HepG2 (cell line): ENCODE measurements around the gene MTUS2.

Source experiments
- ATF7-NPFF ChIP-seq: sonication (generic); formaldehyde crosslinking; IDR thresholded peaks from 2 replicates; pipeline ENCODE4 v1.8.1; 2023; ENCODE audit warnings: mild to moderate bottlenecking, low read depth, missing genetic modification reagents, moderate library complexity
- HIVEP1 ChIP-seq: sonication (generic); formaldehyde crosslinking; IDR thresholded peaks from 2 replicates; pipeline ENCODE4 v1.4.0; 2020; ENCODE audit warnings: mild to moderate bottlenecking, missing genetic modification reagents

DNA sequence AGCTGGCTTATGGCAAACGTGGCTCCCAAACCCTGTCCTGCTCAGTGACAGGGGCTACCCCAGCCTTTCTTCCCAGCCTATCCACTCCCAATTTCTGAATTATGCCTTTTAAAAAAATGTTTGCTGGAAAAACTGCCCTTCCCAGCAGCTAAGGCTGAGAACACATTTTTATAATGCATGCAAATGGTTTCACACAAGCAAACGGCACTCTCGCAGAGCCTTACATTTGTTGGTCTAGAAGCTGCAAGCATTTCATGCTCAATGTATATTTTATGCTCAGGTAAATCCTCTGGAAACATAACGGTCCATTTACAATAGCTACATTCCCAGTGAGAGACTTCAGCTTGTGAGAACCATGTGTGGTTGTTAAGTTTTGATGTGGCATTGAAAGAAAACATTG lies 713.9 kb downstream of the MTUS2 start:
- TF ChIP-seq ATF7-NPFF (CRISPR knock-in tag): no peak
- no peak for TF ChIP-seq HIVEP1 (CRISPR knock-in tag)
